ENCODE data around the gene DRG2.

Gene DRG2

DNA sequence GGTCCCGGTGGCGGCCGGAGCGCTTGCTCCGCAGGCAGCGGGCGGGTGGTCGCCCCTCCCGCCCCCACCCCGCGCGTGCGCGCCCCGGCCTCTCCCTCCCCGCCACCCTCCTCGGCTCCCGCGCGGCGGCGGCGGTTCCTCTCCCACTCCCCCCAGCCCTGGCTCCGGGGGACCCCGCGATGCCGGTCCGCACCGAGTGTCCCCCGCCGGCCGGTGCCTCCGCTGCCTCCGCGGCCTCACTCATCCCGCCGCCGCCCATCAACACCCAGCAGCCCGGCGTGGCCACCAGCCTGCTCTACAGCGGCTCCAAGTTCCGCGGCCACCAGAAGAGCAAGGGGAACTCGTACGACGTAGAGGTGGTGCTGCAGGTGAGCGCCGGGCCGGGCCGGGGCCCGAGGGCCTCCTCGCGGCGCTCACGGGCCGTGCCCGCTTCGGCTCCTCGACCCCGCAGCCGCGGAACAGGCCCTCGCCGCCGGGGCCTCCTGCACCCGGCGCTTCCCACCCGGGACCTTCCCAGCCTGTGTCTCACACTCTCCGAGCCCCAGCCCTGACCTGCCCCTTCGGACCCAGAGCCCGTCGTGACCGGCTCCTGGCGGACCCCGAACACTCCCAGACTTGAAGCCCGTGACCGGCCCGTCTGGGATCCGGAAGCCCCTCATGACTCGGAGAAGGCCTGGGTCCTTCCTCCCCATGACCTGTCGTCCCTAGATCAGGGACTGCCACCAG lies 48.0 kb upstream of the DRG2 start:
- Histone ChIP-seq H3K4me3 (ENCODE audit: low read length, poor library complexity, severe bottlenecking) (peak overlapping the region; percentile 97), H3K4me2 (ENCODE audit: low read depth, low read length, poor library complexity, severe bottlenecking) (peak overlapping the region; percentile 99), H3F3A (ENCODE audit: low read depth) (no peaks in the 10 kb centered on the region), H3K36me3 (ENCODE audit: insufficient read depth, low read length) (no peaks in the 10 kb centered on the region), H3K9me3 (ENCODE audit: insufficient read depth, low read depth, low read length) (no peaks in the 10 kb centered on the region), H3K9me2 (replicated peaks; ENCODE audit: low read depth, low read length) (no peaks in the 10 kb centered on the region), H2AFZ (ENCODE audit: low read length) (peak overlapping the region; percentile 78), H4K20me1 (ENCODE audit: insufficient read depth, low read length, poor library complexity, severe bottlenecking) (peaks cover 28% of the 10 kb centered on the region), H3K79me2 (ENCODE audit: insufficient read depth, low read length) (peaks cover 61% of the 10 kb centered on the region), H3K4me1 (ENCODE audit: insufficient read depth, low read length, poor library complexity, severe bottlenecking) (peaks cover 45% of the 10 kb centered on the region), H3K9ac (ENCODE audit: low read depth, low read length, poor library complexity, severe bottlenecking) (peak overlapping the region; percentile 87), H3K27me3 (ENCODE audit: insufficient read depth, low read length, poor library complexity, severe bottlenecking) (no peaks in the 10 kb centered on the region)
- TF ChIP-seq, protein P1, sequence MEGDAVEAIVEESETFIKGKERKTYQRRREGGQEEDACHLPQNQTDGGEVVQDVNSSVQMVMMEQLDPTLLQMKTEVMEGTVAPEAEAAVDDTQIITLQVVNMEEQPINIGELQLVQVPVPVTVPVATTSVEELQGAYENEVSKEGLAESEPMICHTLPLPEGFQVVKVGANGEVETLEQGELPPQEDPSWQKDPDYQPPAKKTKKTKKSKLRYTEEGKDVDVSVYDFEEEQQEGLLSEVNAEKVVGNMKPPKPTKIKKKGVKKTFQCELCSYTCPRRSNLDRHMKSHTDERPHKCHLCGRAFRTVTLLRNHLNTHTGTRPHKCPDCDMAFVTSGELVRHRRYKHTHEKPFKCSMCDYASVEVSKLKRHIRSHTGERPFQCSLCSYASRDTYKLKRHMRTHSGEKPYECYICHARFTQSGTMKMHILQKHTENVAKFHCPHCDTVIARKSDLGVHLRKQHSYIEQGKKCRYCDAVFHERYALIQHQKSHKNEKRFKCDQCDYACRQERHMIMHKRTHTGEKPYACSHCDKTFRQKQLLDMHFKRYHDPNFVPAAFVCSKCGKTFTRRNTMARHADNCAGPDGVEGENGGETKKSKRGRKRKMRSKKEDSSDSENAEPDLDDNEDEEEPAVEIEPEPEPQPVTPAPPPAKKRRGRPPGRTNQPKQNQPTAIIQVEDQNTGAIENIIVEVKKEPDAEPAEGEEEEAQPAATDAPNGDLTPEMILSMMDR (conservative IDR thresholded peaks at IDR 0.05; ENCODE audit: low read length), result no peak
- TF ChIP-seq EZH2phosphoT487 (IDR thresholded peaks at IDR 0.05; ENCODE audit: borderline replicate concordance), result no peak

DNA sequence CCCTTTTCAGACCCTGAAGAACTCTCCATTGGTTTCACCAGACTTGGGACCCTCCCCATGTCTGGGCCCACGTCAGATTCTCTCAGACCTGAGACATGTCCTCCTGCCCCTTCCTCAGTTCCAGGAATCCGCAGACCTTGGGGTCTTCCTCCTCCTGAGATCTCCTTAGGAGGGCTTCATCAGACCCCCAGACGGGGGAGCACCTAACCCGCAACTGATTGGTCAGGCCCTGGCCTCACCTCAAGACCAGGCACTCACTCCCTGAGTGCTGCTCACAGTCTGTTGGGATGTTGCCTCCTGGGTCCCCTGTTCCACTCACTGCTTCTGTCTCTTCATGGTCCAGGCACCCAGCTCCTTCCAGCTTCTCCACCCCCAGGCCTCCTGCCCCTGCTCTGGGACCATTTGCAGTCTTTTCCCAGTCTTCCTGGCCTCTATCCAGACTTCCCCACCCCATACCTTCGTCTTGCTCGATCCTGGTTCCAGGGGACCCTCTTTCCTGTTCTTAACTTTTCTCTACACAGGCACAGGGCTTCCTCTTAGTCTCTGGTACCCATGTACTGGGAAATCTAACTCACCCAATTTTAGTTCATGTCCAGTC lies 47.4 kb upstream of the DRG2 start:
- H3K4me2 ChIP-seq (ENCODE audit: low read depth, low read length, poor library complexity, severe bottlenecking), result peak overlapping the region; percentile 99
- no peaks in the 10 kb centered on the region for H3K9me3 ChIP-seq (ENCODE audit: insufficient read depth, low read depth, low read length)
- H3F3A ChIP-seq (ENCODE audit: low read depth), result no peaks in the 10 kb centered on the region
- peak overlapping the region; percentile 97 for H3K4me3 ChIP-seq (ENCODE audit: low read length, poor library complexity, severe bottlenecking)
- H3K79me2 ChIP-seq (ENCODE audit: insufficient read depth, low read length), result peaks cover 60% of the 10 kb centered on the region
- peaks cover 28% of the 10 kb centered on the region for H4K20me1 ChIP-seq (ENCODE audit: insufficient read depth, low read length, poor library complexity, severe bottlenecking)
- peaks cover 45% of the 10 kb centered on the region for H3K4me1 ChIP-seq (ENCODE audit: insufficient read depth, low read length, poor library complexity, severe bottlenecking)
- no peaks in the 10 kb centered on the region for H3K27me3 ChIP-seq (ENCODE audit: insufficient read depth, low read length, poor library complexity, severe bottlenecking)
- H3K36me3 ChIP-seq (ENCODE audit: insufficient read depth, low read length), result no peaks in the 10 kb centered on the region
- TF ChIP-seq EZH2phosphoT487 (IDR thresholded peaks at IDR 0.05; ENCODE audit: borderline replicate concordance), result no peak
- TF ChIP-seq, protein P1 (conservative IDR thresholded peaks at IDR 0.05; ENCODE audit: low read length), result no peak
- H3K9ac ChIP-seq (ENCODE audit: low read depth, low read length, poor library complexity, severe bottlenecking), result peak overlapping the region; percentile 87
- H3K9me2 ChIP-seq (replicated peaks; ENCODE audit: low read depth, low read length), result no peaks in the 10 kb centered on the region
- peak overlapping the region; percentile 78; the same call in 1 of the 2 replicates for H2AFZ ChIP-seq (ENCODE audit: low read length)

DNA sequence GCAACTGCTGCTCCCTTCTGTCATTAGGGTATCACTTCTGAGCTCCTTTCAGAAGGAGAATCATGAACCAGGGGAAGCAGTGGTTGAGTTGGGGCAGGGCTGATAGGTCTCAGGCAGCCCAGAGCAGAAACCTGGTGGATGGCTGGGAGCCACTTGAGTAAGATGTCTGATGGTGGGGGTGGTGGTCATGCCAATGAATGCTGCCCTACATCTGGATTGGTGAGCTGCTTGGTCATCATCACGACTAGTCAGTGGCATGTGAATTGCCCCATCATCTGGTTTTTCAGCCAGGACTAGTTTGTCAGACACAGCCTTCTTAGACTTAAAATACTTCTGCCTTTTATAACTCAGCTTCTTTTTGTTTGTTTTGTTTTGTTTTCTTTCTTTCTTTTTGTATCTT lies 46.0 kb upstream of the DRG2 start:
- no peaks in the 10 kb centered on the region for H3K9me2 ChIP-seq (replicated peaks; ENCODE audit: low read depth, low read length)
- peak overlapping the region; percentile 97 for H3K4me3 ChIP-seq (ENCODE audit: low read length, poor library complexity, severe bottlenecking)
- peaks cover 28% of the 10 kb centered on the region for H4K20me1 ChIP-seq (ENCODE audit: insufficient read depth, low read length, poor library complexity, severe bottlenecking)
- no peaks in the 10 kb centered on the region; the same call in 1 of the 2 replicates for H3K36me3 ChIP-seq (ENCODE audit: insufficient read depth, low read length)
- TF ChIP-seq, protein P1 (conservative IDR thresholded peaks at IDR 0.05; ENCODE audit: low read length), result no peak
- no peak for TF ChIP-seq EZH2phosphoT487 (IDR thresholded peaks at IDR 0.05; ENCODE audit: borderline replicate concordance)
- no peaks in the 10 kb centered on the region for H3K27me3 ChIP-seq (ENCODE audit: insufficient read depth, low read length, poor library complexity, severe bottlenecking)
- peaks cover 52% of the 10 kb centered on the region for H3K79me2 ChIP-seq (ENCODE audit: insufficient read depth, low read length)
- peak overlapping the region; percentile 87 for H3K9ac ChIP-seq (ENCODE audit: low read depth, low read length, poor library complexity, severe bottlenecking)
- no peaks in the 10 kb centered on the region for H3K9me3 ChIP-seq (ENCODE audit: insufficient read depth, low read depth, low read length)
- no peaks in the 10 kb centered on the region for H3F3A ChIP-seq (ENCODE audit: low read depth)
- H3K4me2 ChIP-seq (ENCODE audit: low read depth, low read length, poor library complexity, severe bottlenecking), result peak overlapping the region; percentile 99
- no peak overlapping the region for H2AFZ ChIP-seq (ENCODE audit: low read length)
- H3K4me1 ChIP-seq (ENCODE audit: insufficient read depth, low read length, poor library complexity, severe bottlenecking), result peaks cover 45% of the 10 kb centered on the region
